H1 (cell line): ENCODE results near the gene PLXNB1. TPM values are rescaled to one million over a fixed set of nuclear protein-coding genes. Genes with fewer than 3 reads are reported as not detected.

Experiments used
- BACH1 ChIP-seq: IDR thresholded peaks from 2 replicates; pipeline ENCODE4 v1.6.1; 2012; ENCODE audit warnings: low read length, improper control_type of control experiment
- BRCA1 ChIP-seq: IDR thresholded peaks from 2 replicates; pipeline ENCODE4 v1.6.1; 2012; ENCODE audit warnings: low read depth, low read length, improper control_type of control experiment
- CBX5 ChIP-seq: fragments of 300-800, 300-1000 bp; sonication (generic); IDR thresholded peaks from 2 replicates; pipeline ENCODE4 v1.7.1; 2016; ENCODE audit warnings: antibody characterized with exemption, low read length, low read depth
- EGR1 ChIP-seq: IDR thresholded peaks from 2 replicates; pipeline ENCODE4 v1.6.1; 2011; ENCODE audit warnings: low read depth, low read length, borderline replicate concordance
- EP300 ChIP-seq, 2 experiments: IDR thresholded peaks; 1 replicate in 1 of 2; 2 replicates in 1 of 2; pipeline ENCODE4 v1.6.1; 2011 to 2012; ENCODE audit warnings: low read depth in 2 of 2, low read length in 2 of 2, mild to moderate bottlenecking in 2 of 2, borderline replicate concordance in 1 of 2, inconsistent platforms in 1 of 2, moderate library complexity in 1 of 2
- GABPA ChIP-seq: IDR thresholded peaks from 2 replicates; pipeline ENCODE4 v1.6.1; 2011; ENCODE audit warnings: mild to moderate bottlenecking, low read length, moderate library complexity, borderline replicate concordance; ENCODE audit not compliant: insufficient read depth
- GTF2F1 ChIP-seq: IDR thresholded peaks from 2 replicates; pipeline ENCODE4 v1.6.1; 2012; ENCODE audit warnings: low read depth, low read length, improper control_type of control experiment, borderline replicate concordance
- HDAC2 ChIP-seq, 2 experiments: fragments of 300-600 bp in 1 of 2; sonication (generic) in 1 of 2; IDR thresholded peaks; 2 replicates each; pipeline ENCODE4 v1.6.1; 2011 to 2012; ENCODE audit warnings: low read depth in 2 of 2, low read length in 2 of 2, mild to moderate bottlenecking in 2 of 2, moderate library complexity in 2 of 2, borderline replicate concordance in 1 of 2, inconsistent platforms in 1 of 2
- HDAC6 ChIP-seq: IDR thresholded peaks from one replicate; pipeline ENCODE4 v1.7.1; 2012; ENCODE audit warnings: low read depth, mild to moderate bottlenecking, inconsistent platforms, low read length, moderate library complexity
- KDM5A ChIP-seq: fragments of 200-600 bp; IDR thresholded peaks from 2 replicates; pipeline ENCODE4 v1.7.1; 2012; ENCODE audit warnings: mild to moderate bottlenecking, low read length, inconsistent platforms, mixed read lengths
- NRF1 ChIP-seq: IDR thresholded peaks from 2 replicates; pipeline ENCODE4 v1.6.1; 2011; ENCODE audit warnings: mild to moderate bottlenecking, low read depth, low read length, improper control_type of control experiment
- POU5F1 ChIP-seq: IDR thresholded peaks from 2 replicates; pipeline ENCODE4 v1.6.1; 2011; ENCODE audit warnings: low read depth, mild to moderate bottlenecking, low read length, moderate library complexity
- RFX5 ChIP-seq: IDR thresholded peaks from 2 replicates; pipeline ENCODE4 v1.6.1; 2011; ENCODE audit warnings: low read depth, low read length, improper control_type of control experiment, borderline replicate concordance
- SP2 ChIP-seq: IDR thresholded peaks from 2 replicates; pipeline ENCODE4 v1.6.1; 2012; ENCODE audit warnings: mild to moderate bottlenecking, low read length, inconsistent platforms
- TCF12 ChIP-seq: IDR thresholded peaks from 2 replicates; pipeline ENCODE4 v1.6.1; 2011; ENCODE audit warnings: low read depth, mild to moderate bottlenecking, low read length
- TEAD4 ChIP-seq: IDR thresholded peaks from 2 replicates; pipeline ENCODE4 v1.6.1; 2012; ENCODE audit warnings: low read depth, low read length, inconsistent platforms, mixed read lengths
- polyA plus RNA-seq, 7 experiments: library from polyadenylated mRNA; depleted of rRNA in 3 of 7; stranded (reverse) in 5 of 7; unstranded in 2 of 7; fragments of >200 nt in 5 of 7; fragments of 200-250 nt in 2 of 7; gene quantifications; 1 replicate in 5 of 7; 2 replicates in 1 of 7; 4 replicates in 1 of 7; pipeline versions ENCODE4 v1.2.1 to v1.2.3, GENCODE V29; 2011 to 2013; ENCODE audit warnings: missing spikeins in 2 of 7, mixed read lengths in 2 of 7
- total RNA-seq: library from RNA; stranded (reverse); fragmentation: NEBNext Ultra II Directional; extraction: Animal tissue kit (Norgen Biotek cat#: 25700); gene quantifications from 2 replicates; pipeline ENCODE4 v1.2.1, GENCODE V29; 2021
- TF ChIP-seq, protein P1 (sequence below): IDR thresholded peaks from 2 replicates; pipeline ENCODE4 v1.6.1; 2011; ENCODE audit warnings: low read length, improper control_type of control experiment
- TF ChIP-seq, protein P2 (sequence below): IDR thresholded peaks from 2 replicates; pipeline ENCODE4 v1.6.1; 2012; ENCODE audit warnings: inconsistent platforms

The PLXNB1 gene
- total and polyA plus RNA-seq, 2 of the 8 experiments (the other 6 are each of a cell fraction or from before 2014, with no cell fraction given): 109 to 114 TPM

DNA sequence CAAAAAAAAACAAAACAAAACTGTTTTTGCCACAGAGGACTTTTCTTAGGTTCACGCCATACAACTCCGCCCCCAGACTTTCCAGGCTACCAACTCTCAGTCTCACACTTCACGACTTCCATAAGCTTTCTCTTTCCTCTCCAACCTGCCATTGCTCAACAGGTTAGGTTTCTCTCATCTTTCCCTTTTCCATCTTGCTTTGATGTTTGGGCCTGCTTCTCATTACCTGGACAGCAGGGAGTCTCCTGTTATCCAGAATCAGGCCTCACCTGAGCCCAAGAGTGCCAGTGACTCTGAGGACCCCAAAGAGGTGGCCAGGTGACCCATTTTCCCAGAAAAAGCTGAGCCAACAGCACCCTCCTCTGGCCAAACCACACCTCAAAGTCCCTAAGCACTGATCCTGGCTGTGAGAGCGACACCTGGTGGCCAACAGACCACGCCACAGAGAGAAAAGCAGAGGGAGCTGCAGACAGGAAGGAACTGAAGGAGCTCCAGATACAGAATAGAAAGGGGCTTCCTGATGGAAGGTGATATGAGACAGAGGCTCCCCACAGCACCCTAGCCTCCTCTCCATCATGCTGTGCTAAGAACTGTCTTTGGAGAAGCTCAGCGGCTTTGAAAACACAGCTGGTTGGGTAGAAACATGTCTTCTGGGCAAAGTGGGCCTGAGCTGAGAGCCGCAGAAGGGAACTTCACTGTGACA, 6.0 kb upstream of the PLXNB1 start (continued):
- no peak for TF ChIP-seq EGR1
- no peak for TF ChIP-seq GTF2F1
- TF ChIP-seq HDAC2 (IDR thresholded peaks at IDR 0.05; ENCODE audit: borderline replicate concordance in 1 of 2, low read depth in 2 of 2, low read length in 2 of 2): no peak
- no peak for TF ChIP-seq RFX5
- TF ChIP-seq GABPA: no peak
- no peak for TF ChIP-seq HDAC6
- no peak for TF ChIP-seq NRF1
- no peak for TF ChIP-seq SP2
- no peak for TF ChIP-seq TCF12
- no peak for TF ChIP-seq BRCA1
- no peak for TF ChIP-seq TEAD4
- TF ChIP-seq, protein P1, sequence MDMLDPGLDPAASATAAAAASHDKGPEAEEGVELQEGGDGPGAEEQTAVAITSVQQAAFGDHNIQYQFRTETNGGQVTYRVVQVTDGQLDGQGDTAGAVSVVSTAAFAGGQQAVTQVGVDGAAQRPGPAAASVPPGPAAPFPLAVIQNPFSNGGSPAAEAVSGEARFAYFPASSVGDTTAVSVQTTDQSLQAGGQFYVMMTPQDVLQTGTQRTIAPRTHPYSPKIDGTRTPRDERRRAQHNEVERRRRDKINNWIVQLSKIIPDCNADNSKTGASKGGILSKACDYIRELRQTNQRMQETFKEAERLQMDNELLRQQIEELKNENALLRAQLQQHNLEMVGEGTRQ: peak; percentile 31; the same call in 1 of the 2 replicates
- peak in 1 of 2 experiments; percentile 18; a peak in 1 of 3 replicates for TF ChIP-seq EP300 (IDR thresholded peaks at IDR 0.05; ENCODE audit: borderline replicate concordance in 1 of 2, low read depth in 2 of 2, low read length in 2 of 2)
- no peak for TF ChIP-seq CBX5
- TF ChIP-seq KDM5A: no peak
- TF ChIP-seq POU5F1: 0 out of 2 replicates have a peak, but pooled peaks have one; percentile 6
- TF ChIP-seq, protein P2, sequence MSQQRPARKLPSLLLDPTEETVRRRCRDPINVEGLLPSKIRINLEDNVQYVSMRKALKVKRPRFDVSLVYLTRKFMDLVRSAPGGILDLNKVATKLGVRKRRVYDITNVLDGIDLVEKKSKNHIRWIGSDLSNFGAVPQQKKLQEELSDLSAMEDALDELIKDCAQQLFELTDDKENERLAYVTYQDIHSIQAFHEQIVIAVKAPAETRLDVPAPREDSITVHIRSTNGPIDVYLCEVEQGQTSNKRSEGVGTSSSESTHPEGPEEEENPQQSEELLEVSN: peak; percentile 40; the same call in 1 of the 2 replicates
- no peak for TF ChIP-seq BACH1
